ENCODE results near the gene AUTS2. TPM values are rescaled to one million over a fixed set of nuclear protein-coding genes. Genes with fewer than 3 reads are reported as not detected.

Gene AUTS2
- total and polyA plus RNA-seq, 4 donors, result 4.9 to 24.4 (median 7.0) TPM

DNA sequence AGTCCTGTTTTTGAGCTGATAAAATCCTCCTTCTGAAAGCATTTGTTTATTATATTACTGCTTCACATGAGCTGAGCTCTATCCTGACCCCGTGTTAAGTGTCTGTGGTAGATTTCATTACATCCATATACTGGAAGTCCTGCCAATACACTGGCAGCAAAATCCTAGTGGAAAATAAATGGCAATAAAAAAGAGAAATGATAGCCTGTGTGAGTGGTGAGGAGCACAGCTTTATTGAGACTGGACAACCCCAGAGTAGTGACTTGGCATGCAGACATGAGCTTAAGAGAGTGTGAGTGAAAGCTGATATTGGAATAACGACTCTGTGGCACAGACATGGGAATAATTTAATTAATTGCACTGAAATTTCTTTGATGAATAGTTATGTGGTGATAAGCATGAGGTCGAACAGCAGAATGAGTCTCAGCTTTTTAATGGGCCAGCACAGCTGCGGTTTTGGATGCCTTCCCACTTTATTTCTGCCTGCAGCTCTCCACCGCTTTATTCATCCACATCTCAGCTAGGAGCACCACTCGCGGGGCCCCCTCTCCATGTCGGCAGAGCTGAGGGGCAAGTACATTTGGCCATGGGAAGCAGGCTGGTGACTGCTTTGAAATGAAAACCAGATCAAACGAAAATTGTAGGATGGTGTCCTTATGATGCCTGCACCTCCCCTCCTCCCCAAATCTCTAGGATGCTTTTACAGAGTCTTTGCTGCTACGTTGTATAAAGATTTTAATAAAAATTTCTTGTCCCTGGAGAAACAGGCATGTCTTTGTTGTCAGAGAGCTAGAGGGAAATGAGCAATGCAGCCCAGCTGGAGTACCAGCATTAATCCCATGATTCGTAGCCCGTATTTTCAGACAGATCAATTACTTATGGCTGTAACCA, 494.3 kb downstream of the AUTS2 start (continued):
- no peak for TF ChIP-seq ATF3 (IDR thresholded peaks at IDR 0.05)
- TF ChIP-seq, protein P1, sequence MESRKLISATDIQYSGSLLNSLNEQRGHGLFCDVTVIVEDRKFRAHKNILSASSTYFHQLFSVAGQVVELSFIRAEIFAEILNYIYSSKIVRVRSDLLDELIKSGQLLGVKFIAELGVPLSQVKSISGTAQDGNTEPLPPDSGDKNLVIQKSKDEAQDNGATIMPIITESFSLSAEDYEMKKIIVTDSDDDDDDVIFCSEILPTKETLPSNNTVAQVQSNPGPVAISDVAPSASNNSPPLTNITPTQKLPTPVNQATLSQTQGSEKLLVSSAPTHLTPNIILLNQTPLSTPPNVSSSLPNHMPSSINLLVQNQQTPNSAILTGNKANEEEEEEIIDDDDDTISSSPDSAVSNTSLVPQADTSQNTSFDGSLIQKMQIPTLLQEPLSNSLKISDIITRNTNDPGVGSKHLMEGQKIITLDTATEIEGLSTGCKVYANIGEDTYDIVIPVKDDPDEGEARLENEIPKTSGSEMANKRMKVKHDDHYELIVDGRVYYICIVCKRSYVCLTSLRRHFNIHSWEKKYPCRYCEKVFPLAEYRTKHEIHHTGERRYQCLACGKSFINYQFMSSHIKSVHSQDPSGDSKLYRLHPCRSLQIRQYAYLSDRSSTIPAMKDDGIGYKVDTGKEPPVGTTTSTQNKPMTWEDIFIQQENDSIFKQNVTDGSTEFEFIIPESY (IDR thresholded peaks at IDR 0.05), result no peak
- TF ChIP-seq FOXA1 (IDR thresholded peaks at IDR 0.05), result no peak

GRCh38 chr7:70093205-70093904, 495.1 kb downstream of the AUTS2 start:
- no peak for DNase-seq (ENCODE audit: low spot score)
- WGBS, result 84% methylated on average over 4 of the region's 4 CpGs
- no peaks in the 10 kb centered on the region for H3K36me3 ChIP-seq (ENCODE audit: control insufficient read depth in 4 of 4, insufficient read depth in 3 of 4, low read depth in 1 of 4, low read length in 3 of 4)
- no peak overlapping the region for H3K4me3 ChIP-seq (ENCODE audit: low read depth in 1 of 3, low read length in 3 of 3)
- H3K9ac ChIP-seq (ENCODE audit: low read depth in 1 of 2, low read length in 2 of 2), result no peak overlapping the region
- H3K27me3 ChIP-seq (ENCODE audit: control insufficient read depth in 4 of 4, insufficient read depth in 4 of 4, low read length in 3 of 4), result no peaks in the 10 kb centered on the region
- no peaks in the 10 kb centered on the region for H3K9me3 ChIP-seq (ENCODE audit: control insufficient read depth in 4 of 4, low read length in 3 of 4)
- TF ChIP-seq MAX (IDR thresholded peaks at IDR 0.05), result no peak
- TF ChIP-seq RAD21 (IDR thresholded peaks at IDR 0.05), result no peak
- TF ChIP-seq, protein P1 (IDR thresholded peaks at IDR 0.05), result no peak
- TF ChIP-seq FOXA1 (IDR thresholded peaks at IDR 0.05), result no peak
- no peak for TF ChIP-seq FOXA2 (IDR thresholded peaks at IDR 0.05)
- no peak for TF ChIP-seq EGR1 (IDR thresholded peaks at IDR 0.05; ENCODE audit: low read depth in 2 of 2)
- no peak for TF ChIP-seq JUND (IDR thresholded peaks at IDR 0.05)
- TF ChIP-seq SP1 (IDR thresholded peaks at IDR 0.05), result no peak
- TF ChIP-seq CTCF (IDR thresholded peaks at IDR 0.05; ENCODE audit: low read depth, low read length, missing input control), result no peak
- no peak for TF ChIP-seq RXRA (IDR thresholded peaks at IDR 0.05)
- TF ChIP-seq NR2F2 (IDR thresholded peaks at IDR 0.05), result no peak
- TF ChIP-seq ATF3 (IDR thresholded peaks at IDR 0.05), result no peak
- TF ChIP-seq GABPA (IDR thresholded peaks at IDR 0.05 in 1 of 2, conservative IDR thresholded peaks at IDR 0.05 in 1 of 2), result no peak
- no peak for TF ChIP-seq REST (IDR thresholded peaks at IDR 0.05)
- TF ChIP-seq HNF4G (IDR thresholded peaks at IDR 0.05), result no peak
- no peak for TF ChIP-seq YY1 (IDR thresholded peaks at IDR 0.05)
- no peaks in the 10 kb centered on the region for H3K4me1 ChIP-seq (ENCODE audit: control insufficient read depth in 4 of 4, insufficient read depth in 4 of 4, low read length in 3 of 4)
- no peak overlapping the region for H3K27ac ChIP-seq (ENCODE audit: low read depth in 1 of 2, low read length in 2 of 2)
